Bone marrow (tissue), 2 donors: ENCODE data around the gene SERPINA12.
"Not testable (repeated sequence)": the region's sequence is repeated elsewhere in the genome, so short reads cannot be mapped to it uniquely, and the experiment has no call there.

Experiments used
- DNase-seq, 2 donors: peaks; one replicate each; lab custom pipeline; 2025; lab: John Stamatoyannopoulos, UW

SERPINA12 gene

GRCh38 chr14:94486883-94487282, 22.4 kb downstream of the SERPINA12 start:
- DNase-seq, result no peak

GRCh38 chr14:94485944-94486841, 23.1 kb downstream of the SERPINA12 start:
- DNase-seq, result peak in 1 of 2 donors; percentile 7

- DNase-seq, result no peak
These were observed 24.8 kb downstream of the SERPINA12 start for GRCh38 chr14:94484481-94484880.

DNA sequence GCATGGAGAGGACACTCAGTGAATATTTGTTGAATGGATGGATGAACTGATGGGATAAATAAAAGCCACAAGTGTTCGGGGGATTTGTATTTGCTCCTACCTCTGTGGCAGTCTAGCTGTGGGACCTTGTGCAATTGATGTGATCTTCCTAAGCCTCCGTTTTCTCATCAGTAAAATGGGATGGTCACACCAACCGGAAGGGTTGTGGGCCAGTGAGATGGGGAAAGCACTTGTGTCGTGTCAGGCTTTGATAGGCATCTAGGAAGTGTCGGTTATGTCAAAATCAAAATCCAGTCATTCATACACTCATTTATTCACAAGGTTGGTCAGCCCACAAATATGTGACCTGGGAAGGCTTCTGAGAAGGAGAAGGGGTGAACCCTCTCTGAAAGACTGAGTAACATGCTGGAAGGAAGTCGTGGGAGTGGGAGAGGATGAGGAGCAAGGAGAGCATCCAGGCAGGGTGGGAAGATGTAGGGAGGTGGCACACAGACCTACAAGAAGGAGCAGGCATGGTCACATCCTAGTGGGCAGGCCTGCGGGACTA, 25.5 kb downstream of the SERPINA12 start:
- DNase-seq, result no peak

- no peak for DNase-seq
These were observed 26.2 kb downstream of the SERPINA12 start for GRCh38 chr14:94483071-94483451.

DNA sequence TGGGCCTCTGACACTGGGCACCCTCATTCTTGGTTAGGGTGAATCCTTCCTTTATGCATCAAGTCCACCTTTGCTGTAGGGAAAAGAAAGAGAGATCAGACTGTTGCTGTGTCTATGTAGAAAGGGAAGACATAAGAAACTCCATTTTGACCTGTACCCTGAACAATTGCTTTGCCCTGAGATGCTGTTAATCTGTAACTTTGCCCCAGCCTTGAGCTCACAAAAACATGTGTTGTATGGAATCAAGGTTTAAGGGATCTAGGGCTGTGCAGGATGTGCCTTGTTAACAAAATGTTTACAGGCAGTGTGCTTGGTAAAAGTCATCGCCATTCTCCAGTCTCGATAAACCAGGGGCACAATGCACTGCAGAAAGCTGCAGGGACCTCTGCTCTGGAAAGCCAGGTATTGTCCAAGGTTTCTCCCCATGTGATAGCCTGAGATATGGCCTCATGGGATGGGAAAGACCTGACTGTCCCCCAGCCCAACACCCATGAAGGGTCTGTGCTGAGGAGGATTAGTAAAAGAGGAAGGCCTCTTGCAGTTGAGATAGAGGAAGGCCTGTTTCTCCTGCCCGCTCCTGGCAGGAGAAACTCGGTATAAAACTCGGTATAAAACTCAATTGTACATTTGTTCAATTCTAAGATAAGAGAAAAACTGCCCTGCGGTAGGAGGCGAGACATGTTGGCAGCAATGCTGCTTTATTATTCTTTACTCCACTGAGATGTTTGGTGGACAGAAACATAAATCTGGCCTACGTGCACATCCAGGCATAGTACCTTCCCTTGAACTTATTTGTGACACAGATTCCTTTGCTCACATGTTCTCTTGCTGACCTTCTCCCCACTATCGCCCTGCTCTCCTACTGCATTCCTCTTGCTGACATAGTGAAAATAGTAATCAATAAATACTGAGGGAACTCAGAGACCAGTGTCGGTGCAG, 26.9 kb downstream of the SERPINA12 start:
- not testable (repeated sequence) for DNase-seq

- no peak for DNase-seq
These were observed 27.7 kb downstream of the SERPINA12 start for GRCh38 chr14:94481468-94482131.

DNA sequence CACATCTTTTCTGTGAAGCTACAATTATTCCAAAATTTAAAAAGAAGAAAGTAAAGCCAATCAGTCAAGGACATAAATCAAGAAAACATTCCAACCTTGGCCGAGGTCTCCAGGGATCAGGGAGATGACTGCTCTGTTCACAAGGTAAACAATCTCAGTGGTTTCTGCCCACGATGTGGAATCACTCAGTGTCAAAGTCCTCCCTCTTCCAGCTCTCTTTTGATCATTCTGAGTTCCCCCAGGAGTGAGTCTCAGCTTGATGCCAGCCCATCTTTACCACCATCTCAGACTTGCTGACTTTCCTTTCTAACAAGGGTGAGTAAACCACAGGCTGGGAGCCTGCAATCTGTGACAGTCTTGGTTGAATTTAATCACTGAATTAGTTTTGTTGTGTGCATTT, 28.5 kb downstream of the SERPINA12 start:
- DNase-seq, result no peak

DNA sequence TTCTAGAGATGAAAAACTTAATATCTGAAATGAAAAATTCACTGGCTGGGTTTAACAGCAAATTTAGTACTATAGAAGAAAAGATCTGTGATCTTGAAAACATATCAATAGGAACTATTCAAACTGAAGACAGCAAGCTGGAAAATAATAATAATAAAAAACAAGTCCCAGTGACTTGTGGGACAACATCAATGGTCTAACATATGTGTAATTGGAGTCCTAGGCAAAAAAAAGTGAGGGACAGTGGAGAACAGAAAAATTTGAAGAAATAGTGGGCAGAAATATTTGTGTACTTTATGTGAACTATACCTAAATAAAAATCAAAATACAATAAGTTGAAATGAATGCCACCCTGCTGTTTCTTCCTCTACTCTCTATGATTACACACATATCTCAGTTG, 30.8 kb downstream of the SERPINA12 start:
- no peak for DNase-seq

GRCh38 chr14:94476023-94476422, 33.2 kb downstream of the SERPINA12 start, which contains the start of gene SERPINA9:
Gene SERPINA9 (minus strand): TSS chr14:94476197. CDS start chr14:94469840, 6,357 bp downstream.
- DNase-seq, result no peak

DNA sequence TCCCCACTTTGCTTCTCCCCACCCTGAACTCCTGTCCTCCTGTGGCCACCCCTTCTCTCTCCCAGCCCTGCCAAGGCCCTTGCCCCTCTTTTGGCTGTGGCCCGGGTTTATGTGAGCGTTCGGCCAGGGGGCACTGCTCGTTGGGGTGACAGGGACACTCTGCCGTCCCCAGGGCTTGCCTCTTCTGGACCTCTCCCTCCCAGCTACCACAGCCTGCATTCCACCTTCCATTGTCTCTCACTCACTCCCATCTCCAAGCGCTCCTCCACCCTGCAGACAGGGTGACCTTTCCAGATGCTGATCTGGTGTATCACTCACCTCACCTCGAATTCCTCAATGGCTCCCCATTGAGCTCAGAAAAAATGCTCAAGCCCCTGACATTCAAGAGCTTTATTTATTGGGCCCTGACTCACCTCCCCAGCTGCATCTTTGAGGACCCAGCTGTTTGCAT, 34.7 kb downstream of the SERPINA12 start:
- no peak for DNase-seq

- no peak for DNase-seq
These were observed 35.4 kb downstream of the SERPINA12 start for GRCh38 chr14:94473666-94474410.

DNA sequence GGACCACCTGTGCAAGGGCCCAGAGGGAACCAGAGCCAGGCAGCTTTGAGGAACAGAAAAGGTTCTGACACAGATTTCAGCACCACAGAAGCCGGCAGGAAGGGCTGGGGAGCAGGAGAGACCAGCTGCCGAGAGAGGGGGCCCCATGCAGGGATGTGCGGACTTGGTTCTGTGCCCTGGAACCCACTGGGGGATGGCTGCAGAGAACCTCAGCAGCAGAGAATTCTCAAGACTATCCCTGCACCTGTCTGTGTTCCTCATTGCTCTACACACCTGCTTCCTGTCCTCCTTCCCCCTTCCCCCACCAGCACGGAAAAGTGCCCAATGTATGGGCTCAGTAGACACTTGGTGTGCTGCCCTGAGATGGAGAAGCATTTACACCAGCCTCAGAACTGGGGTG, 36.4 kb downstream of the SERPINA12 start:
- no peak for DNase-seq

- DNase-seq, result no peak
These were observed 38.2 kb downstream of the SERPINA12 start for GRCh38 chr14:94471045-94471444.

DNA sequence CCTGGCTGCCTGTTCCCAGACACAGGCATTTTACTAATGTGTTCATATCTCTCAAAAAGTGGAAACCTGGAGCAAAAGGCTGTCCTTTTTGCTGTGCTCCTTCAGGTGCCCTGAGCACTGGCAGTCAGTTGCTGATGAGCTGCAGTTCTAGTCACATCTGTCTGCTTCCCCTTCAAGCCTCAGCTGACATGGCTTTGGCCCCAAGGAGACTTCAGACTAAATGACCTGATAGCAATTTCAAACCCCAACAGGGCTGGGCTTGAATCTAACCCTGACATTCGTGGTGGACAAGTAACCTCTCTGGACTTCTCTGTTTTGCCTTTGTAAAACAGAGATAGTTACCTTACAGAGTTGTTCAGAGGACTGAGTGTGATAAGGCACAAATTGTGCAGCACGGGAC, 39.0 kb downstream of the SERPINA12 start:
- no peak for DNase-seq

DNA sequence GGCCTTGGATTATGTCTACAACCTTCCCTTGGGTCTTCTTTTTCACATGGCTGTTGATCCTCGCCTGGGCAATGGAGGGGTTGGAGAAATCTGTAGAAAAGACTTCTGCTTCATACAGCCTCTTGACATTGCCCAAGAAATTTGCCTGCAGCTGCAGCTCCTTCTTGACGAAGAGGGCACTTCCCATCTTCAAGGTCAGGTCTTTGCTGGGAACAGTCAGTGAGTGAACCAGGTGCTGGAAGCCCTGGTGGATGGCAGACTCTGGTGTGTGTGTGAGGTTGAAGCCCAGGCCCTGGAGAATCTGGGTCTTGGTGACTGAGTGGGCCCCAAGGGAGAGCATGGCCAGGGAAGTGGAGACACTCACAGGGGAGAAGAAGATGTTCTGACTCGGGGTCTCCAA, 40.0 kb downstream of the SERPINA12 start:
- no peak for DNase-seq

DNA sequence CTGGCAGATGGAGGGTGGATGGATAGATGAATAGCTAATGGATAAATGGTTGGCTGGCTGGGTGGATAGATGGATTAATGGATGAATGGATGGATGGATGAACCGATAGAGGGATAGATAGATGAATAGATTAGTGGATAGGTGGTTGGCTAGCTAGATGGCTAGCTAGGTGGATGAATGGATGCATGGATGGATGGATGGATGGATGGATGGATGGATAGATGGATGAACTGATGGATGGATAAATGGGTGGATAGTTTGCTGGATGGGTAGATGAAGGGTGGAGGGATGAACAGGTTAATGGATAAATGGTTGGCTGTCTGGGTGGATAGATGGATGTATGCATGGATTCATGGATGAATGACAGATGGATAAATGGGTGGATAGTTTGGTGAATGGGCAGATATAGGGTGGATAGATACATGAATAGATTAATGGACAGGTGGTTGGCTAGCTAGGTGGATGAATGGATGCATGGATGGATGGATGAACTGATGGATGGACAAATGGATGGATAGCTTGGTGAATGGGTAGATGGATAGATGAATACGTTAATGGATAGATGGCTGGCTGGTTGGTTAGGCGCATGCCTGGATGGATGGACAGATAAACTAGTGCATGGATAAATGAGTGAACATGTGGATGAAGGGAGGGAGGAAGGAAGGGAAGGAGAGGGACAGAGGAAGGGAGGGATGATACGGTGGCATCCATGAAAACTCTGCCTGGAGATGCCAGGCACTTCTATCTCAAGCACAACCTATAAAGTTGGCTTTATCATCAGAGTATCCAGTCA, 41.3 kb downstream of the SERPINA12 start:
- DNase-seq, result no peak

GRCh38 chr14:94466706-94467370, 42.4 kb downstream of the SERPINA12 start:
- DNase-seq, result no peak

DNA sequence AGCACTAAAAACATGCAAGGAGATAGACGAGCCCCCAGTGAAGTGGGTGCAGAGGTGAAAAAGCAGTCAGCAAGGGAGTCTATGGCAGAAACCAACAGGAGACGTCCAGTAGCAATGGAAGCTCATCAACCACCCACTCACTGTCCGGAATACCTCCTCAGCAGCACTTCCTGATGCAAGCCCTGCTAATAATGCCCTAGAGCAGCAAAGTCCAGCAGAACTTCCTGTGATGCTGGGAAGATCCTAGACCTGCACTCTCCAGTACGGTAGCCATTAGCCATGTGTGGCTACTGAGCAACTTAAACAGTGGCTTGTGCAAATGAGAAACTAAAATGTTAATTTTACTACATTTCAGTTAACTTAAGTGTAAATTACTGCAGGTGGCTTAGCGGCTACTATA, 44.2 kb downstream of the SERPINA12 start:
- DNase-seq, result no peak

DNA sequence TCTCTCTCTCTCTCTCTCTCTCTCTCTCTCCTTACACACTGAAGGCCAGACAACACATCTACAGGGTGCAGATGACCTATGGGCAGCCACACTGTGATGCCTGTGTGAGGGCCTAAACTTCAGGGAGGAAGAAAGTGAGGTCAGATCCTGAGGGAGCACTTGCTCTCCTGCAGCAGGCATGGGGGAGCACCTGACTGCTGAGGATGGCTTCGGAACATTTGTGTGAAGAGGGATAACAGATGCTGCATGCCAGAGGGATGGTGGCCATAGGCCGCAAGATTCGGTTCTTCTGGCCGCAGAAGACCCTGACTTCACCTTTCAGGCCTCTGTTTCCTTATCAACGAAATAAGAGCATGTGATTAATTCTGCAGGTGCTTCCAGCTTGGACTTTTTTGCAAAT, 45.0 kb downstream of the SERPINA12 start:
- DNase-seq, result no peak
